Measurements from ENCODE around the gene TRIM46.

TRIM46 gene

GRCh38 chr1:155177192-155177917 is 3.7 kb downstream of the TRIM46 start:
- DNase-seq (ENCODE audit: low spot score) = no peak
- in situ Hi-C loops (cut with MboI; ENCODE audit: low sequenced_read_pairs, unreplicated experiment) = no loop called here
- TF ChIP-seq CTCF (IDR thresholded peaks at IDR 0.05; ENCODE audit: borderline replicate concordance, control extremely low read depth, extremely low read depth, insufficient read depth, missing control alignments) = no peak

GRCh38 chr1:155177918-155178281 is 4.3 kb downstream of the TRIM46 start:
- no peak for DNase-seq (ENCODE audit: low spot score)
- no peak for TF ChIP-seq CTCF (IDR thresholded peaks at IDR 0.05; ENCODE audit: borderline replicate concordance, control extremely low read depth, extremely low read depth, insufficient read depth, missing control alignments)
- in situ Hi-C loops (cut with MboI; ENCODE audit: low sequenced_read_pairs, unreplicated experiment) = no loop called here

- in situ Hi-C loops (cut with MboI; ENCODE audit: low sequenced_read_pairs, unreplicated experiment) = no loop called here
- TF ChIP-seq CTCF (IDR thresholded peaks at IDR 0.05; ENCODE audit: borderline replicate concordance, control extremely low read depth, extremely low read depth, insufficient read depth, missing control alignments) = no peak
- DNase-seq (ENCODE audit: low spot score) = no peak
Observed at GRCh38 chr1:155178441-155179111, 4.9 kb downstream of the TRIM46 start.

- in situ Hi-C loops (cut with MboI; ENCODE audit: low sequenced_read_pairs, unreplicated experiment) = no loop called here
Observed at GRCh38 chr1:155179112-155180031, 5.7 kb downstream of the TRIM46 start.

GRCh38 chr1:155181371-155182051 is 7.9 kb downstream of the TRIM46 start:
- in situ Hi-C loops (cut with MboI; ENCODE audit: low sequenced_read_pairs, unreplicated experiment) = no loop called here
- DNase-seq (ENCODE audit: low spot score) = no peak
- TF ChIP-seq CTCF (IDR thresholded peaks at IDR 0.05; ENCODE audit: borderline replicate concordance, control extremely low read depth, extremely low read depth, insufficient read depth, missing control alignments) = no peak

More at GRCh38 chr1:155179112-155180031, 5.7 kb downstream of the TRIM46 start:
- DNase-seq (ENCODE audit: low spot score) = no peak
- TF ChIP-seq CTCF (IDR thresholded peaks at IDR 0.05; ENCODE audit: borderline replicate concordance, control extremely low read depth, extremely low read depth, insufficient read depth, missing control alignments) = no peak

- in situ Hi-C loops (cut with MboI; ENCODE audit: low sequenced_read_pairs, unreplicated experiment) = no loop called here
- no peak for DNase-seq (ENCODE audit: low spot score)
- TF ChIP-seq CTCF (IDR thresholded peaks at IDR 0.05; ENCODE audit: borderline replicate concordance, control extremely low read depth, extremely low read depth, insufficient read depth, missing control alignments) = no peak
Observed at GRCh38 chr1:155182052-155182550, 8.5 kb downstream of the TRIM46 start.

Measured in GM13976 (cell line).